Astrocyte (in vitro differentiated cells and primary cell): ENCODE results near the gene ZDHHC12. TPM values are rescaled to one million over a fixed set of nuclear protein-coding genes. Genes with fewer than 3 reads are reported as not detected.

Source experiments
- DNase-seq: peaks from one replicate; pipeline ENCODE4 v3.0.0-alpha.2; 2010; ENCODE audit warnings: low read depth
- FAIRE-seq: peaks from 2 replicates; lab custom pipeline; 2011; peaks lifted over from hg19 to GRCh38; lab: Jason Lieb, UNC
- H2AFZ ChIP-seq: 2 replicates; pipeline ENCODE4 v1.6.0; 2012; ENCODE audit warnings: low read depth, low read length, inconsistent platforms
- H3K27ac ChIP-seq: 2 replicates; pipeline ENCODE4 v1.5.1; 2011; ENCODE audit warnings: low read depth, low read length, inconsistent platforms
- H3K27me3 ChIP-seq: 2 replicates; pipeline ENCODE4 v1.6.0; 2011; ENCODE audit warnings: low read length, inconsistent platforms; ENCODE audit not compliant: insufficient read depth
- H3K36me3 ChIP-seq: 2 replicates; pipeline ENCODE4 v1.5.1; 2011; ENCODE audit warnings: low read length, inconsistent platforms; ENCODE audit not compliant: insufficient read depth
- H3K4me1 ChIP-seq: 2 replicates; pipeline ENCODE4 v1.5.1; 2011; ENCODE audit warnings: low read length, inconsistent platforms; ENCODE audit not compliant: insufficient read depth
- H3K4me2 ChIP-seq: 2 replicates; pipeline ENCODE4 v1.6.0; 2012; ENCODE audit warnings: low read length, inconsistent platforms
- H3K4me3 ChIP-seq: 2 replicates; pipeline ENCODE4 v1.5.1; 2011; ENCODE audit warnings: low read depth, mild to moderate bottlenecking, low read length, inconsistent platforms; ENCODE audit not compliant: insufficient read depth
- H3K79me2 ChIP-seq: 2 replicates; pipeline ENCODE4 v1.6.0; 2012; ENCODE audit warnings: mild to moderate bottlenecking, low read length, inconsistent platforms; ENCODE audit not compliant: insufficient read depth
- H3K9ac ChIP-seq: 2 replicates; pipeline ENCODE4 v1.6.0; 2012; ENCODE audit warnings: mild to moderate bottlenecking, low read length, inconsistent platforms
- H3K9me3 ChIP-seq: 2 replicates; pipeline ENCODE4 v1.5.1; 2012; ENCODE audit warnings: low read depth, mild to moderate bottlenecking, low read length, inconsistent platforms; ENCODE audit not compliant: insufficient read depth
- H4K20me1 ChIP-seq: 2 replicates; pipeline ENCODE4 v1.6.0; 2012; ENCODE audit warnings: low read length, inconsistent platforms; ENCODE audit not compliant: insufficient read depth
- H3K27ac Mint-ChIP-seq: one replicate; pipeline ENCODE4 v1.8.0; 2021; ENCODE audit warnings: mild to moderate bottlenecking, mixed read lengths; ENCODE audit not compliant: unreplicated experiment
- H3K27me3 Mint-ChIP-seq: one replicate; pipeline ENCODE4 v1.8.0; 2021; ENCODE audit warnings: low read depth, mixed read lengths; ENCODE audit not compliant: unreplicated experiment
- H3K36me3 Mint-ChIP-seq: one replicate; pipeline ENCODE4 v1.8.0; 2021; ENCODE audit warnings: low read depth, mixed read lengths; ENCODE audit not compliant: unreplicated experiment
- H3K4me1 Mint-ChIP-seq: one replicate; pipeline ENCODE4 v1.8.0; 2021; ENCODE audit warnings: low read depth, mixed read lengths; ENCODE audit not compliant: unreplicated experiment
- H3K4me3 Mint-ChIP-seq: one replicate; pipeline ENCODE4 v1.8.0; 2021; ENCODE audit warnings: mild to moderate bottlenecking, moderate library complexity, mixed read lengths; ENCODE audit not compliant: unreplicated experiment
- H3K9me3 Mint-ChIP-seq: one replicate; pipeline ENCODE4 v1.8.0; 2021; ENCODE audit warnings: mild to moderate bottlenecking, mixed read lengths; ENCODE audit not compliant: unreplicated experiment
- EZH2 ChIP-seq: IDR thresholded peaks from 2 replicates; pipeline ENCODE4 v1.6.1; 2012; ENCODE audit warnings: mild to moderate bottlenecking, low read length, inconsistent platforms; ENCODE audit not compliant: insufficient read depth
- total RNA-seq: library from RNA; stranded (reverse); gene quantifications from 2 replicates; pipeline ENCODE4 v1.2.1, GENCODE V29; 2021
- TF ChIP-seq, protein P1 (sequence below): IDR thresholded peaks from 2 replicates; pipeline ENCODE4 v1.5.1; 2011; ENCODE audit warnings: low read depth, mild to moderate bottlenecking, inconsistent platforms, low read length, moderate library complexity; ENCODE audit not compliant: insufficient read depth

Gene ZDHHC12
- total RNA-seq, 1 donor from 2014 or later = 23.7 TPM

DNA sequence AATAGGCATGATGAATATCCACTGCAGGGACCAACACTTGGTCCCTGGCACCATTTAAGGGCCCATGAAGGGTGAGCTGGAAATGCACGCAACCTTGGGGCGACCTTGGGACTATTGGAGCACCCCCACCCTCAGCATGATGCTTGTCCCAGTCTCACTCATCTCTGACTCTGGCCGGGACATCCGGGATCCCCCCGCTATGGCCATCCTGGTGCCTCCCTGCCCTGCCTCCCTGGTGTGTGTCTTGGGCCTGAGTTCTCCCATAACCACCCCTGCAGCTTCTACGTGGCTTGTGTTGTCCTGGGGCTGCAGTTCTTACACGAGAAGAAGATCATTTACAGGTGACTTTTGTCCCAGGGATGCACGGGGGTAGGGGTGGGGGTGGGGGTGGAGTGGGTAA, 5.9 kb downstream of the ZDHHC12 start:
- no peak overlapping the region for H3K9ac ChIP-seq
- H3K4me1 ChIP-seq = no peaks in the 10 kb centered on the region
- no peaks in the 10 kb centered on the region for H3K27me3 ChIP-seq
- no peak overlapping the region for H3K4me2 ChIP-seq
- no peaks in the 10 kb centered on the region for H3K9me3 Mint-ChIP-seq
- H3K4me3 Mint-ChIP-seq = no peak overlapping the region
- H3K4me3 ChIP-seq = no peak overlapping the region
- no peak overlapping the region for H3K27ac Mint-ChIP-seq
- TF ChIP-seq, protein P1, sequence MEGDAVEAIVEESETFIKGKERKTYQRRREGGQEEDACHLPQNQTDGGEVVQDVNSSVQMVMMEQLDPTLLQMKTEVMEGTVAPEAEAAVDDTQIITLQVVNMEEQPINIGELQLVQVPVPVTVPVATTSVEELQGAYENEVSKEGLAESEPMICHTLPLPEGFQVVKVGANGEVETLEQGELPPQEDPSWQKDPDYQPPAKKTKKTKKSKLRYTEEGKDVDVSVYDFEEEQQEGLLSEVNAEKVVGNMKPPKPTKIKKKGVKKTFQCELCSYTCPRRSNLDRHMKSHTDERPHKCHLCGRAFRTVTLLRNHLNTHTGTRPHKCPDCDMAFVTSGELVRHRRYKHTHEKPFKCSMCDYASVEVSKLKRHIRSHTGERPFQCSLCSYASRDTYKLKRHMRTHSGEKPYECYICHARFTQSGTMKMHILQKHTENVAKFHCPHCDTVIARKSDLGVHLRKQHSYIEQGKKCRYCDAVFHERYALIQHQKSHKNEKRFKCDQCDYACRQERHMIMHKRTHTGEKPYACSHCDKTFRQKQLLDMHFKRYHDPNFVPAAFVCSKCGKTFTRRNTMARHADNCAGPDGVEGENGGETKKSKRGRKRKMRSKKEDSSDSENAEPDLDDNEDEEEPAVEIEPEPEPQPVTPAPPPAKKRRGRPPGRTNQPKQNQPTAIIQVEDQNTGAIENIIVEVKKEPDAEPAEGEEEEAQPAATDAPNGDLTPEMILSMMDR = no peak
- no peak for TF ChIP-seq EZH2
- H3K27me3 Mint-ChIP-seq = no peaks in the 10 kb centered on the region
- no peak overlapping the region for H3K27ac ChIP-seq
- H4K20me1 ChIP-seq = no peaks in the 10 kb centered on the region
- FAIRE-seq (no peak), DNase-seq (no peak)
- no peaks in the 10 kb centered on the region for H3K36me3 ChIP-seq
- peaks cover 3% of the 10 kb centered on the region for H3K36me3 Mint-ChIP-seq
- H3K9me3 ChIP-seq = no peaks in the 10 kb centered on the region
- H3K4me1 Mint-ChIP-seq = no peaks in the 10 kb centered on the region
- no peaks in the 10 kb centered on the region for H3K79me2 ChIP-seq
- H2AFZ ChIP-seq = no peak overlapping the region

DNA sequence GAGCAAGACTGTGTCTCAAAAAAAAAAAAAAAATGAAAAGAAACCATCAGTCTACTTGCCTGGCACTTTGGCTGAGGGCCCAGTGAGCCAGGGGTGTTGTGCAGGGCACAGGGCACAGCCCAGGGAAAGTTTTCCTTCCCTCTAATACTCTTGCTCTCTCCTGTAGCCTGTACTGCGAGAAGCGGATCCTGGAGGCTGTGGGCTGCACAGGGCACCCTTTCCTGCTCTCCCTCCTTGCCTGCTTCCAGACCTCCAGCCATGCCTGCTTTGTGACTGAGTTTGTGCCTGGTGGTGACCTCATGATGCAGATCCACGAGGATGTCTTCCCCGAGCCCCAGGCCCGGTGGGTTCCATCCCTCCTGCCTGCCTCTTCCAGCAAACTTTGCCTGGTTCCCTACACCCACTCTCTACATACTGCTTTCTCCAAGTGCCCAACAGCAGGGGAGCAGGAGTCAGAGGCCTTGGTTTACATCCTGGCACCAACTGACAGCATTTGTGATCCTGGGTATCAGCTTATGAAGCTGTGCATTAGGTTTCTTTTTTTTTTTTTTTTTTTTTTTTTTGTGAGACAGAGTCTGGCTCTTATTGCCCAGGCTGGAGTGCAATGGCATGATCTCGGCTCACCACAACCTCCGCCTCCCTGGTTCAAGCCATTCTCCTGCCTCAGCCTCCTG, 7.2 kb downstream of the ZDHHC12 start:
- Histone ChIP-seq H2AFZ (no peak overlapping the region), H3K9ac (no peak overlapping the region), H3K4me2 (no peak overlapping the region), H3K27me3 (no peaks in the 10 kb centered on the region), H3K4me1 (no peaks in the 10 kb centered on the region), H3K27ac (no peak overlapping the region), H3K36me3 (no peaks in the 10 kb centered on the region), H3K4me3 (no peak overlapping the region), H3K79me2 (no peaks in the 10 kb centered on the region), H3K9me3 (no peaks in the 10 kb centered on the region), H4K20me1 (no peaks in the 10 kb centered on the region)
- Mint-ChIP-seq H3K36me3 (peaks cover 4% of the 10 kb centered on the region), H3K4me3 (no peak overlapping the region), H3K4me1 (no peaks in the 10 kb centered on the region), H3K27ac (no peak overlapping the region), H3K27me3 (peaks cover 1% of the 10 kb centered on the region), H3K9me3 (no peaks in the 10 kb centered on the region)
- FAIRE-seq = no peak
- no peak for DNase-seq
- TF ChIP-seq EZH2 = no peak
- TF ChIP-seq, protein P1 = no peak

DNA sequence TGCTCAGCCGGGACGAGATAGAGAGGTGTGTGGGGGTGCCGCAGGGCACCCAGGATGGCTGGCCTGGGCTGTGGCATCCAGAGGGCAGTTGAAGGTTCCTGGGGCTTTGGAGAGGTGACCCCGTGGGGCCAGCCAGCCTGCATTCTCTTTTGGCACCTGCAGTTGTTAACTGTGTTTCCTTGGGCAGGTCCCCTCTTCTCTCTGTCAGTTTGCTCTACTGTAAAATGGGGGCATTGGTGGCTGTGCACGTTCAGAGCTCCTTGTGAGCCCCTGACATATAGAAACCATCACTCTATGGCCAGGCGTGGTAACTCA, 8.5 kb downstream of the ZDHHC12 start:
- FAIRE-seq = no peak
- H3K79me2 ChIP-seq = no peaks in the 10 kb centered on the region
- no peak overlapping the region for H2AFZ ChIP-seq
- Mint-ChIP-seq H3K36me3 (peaks cover 3% of the 10 kb centered on the region), H3K4me1 (no peaks in the 10 kb centered on the region), H3K9me3 (no peaks in the 10 kb centered on the region), H3K27ac (no peak overlapping the region), H3K4me3 (no peak overlapping the region), H3K27me3 (peaks cover 1% of the 10 kb centered on the region)
- H3K27me3 ChIP-seq = no peaks in the 10 kb centered on the region
- H3K27ac ChIP-seq = no peak overlapping the region
- TF ChIP-seq, protein P1 = no peak
- no peak for TF ChIP-seq EZH2
- no peak overlapping the region for H3K4me2 ChIP-seq
- no peak overlapping the region for H3K4me3 ChIP-seq
- no peak for DNase-seq
- no peaks in the 10 kb centered on the region for H3K9me3 ChIP-seq
- H3K4me1 ChIP-seq = no peaks in the 10 kb centered on the region
- H3K36me3 ChIP-seq = no peaks in the 10 kb centered on the region
- no peaks in the 10 kb centered on the region for H4K20me1 ChIP-seq
- H3K9ac ChIP-seq = no peak overlapping the region
